SK-N-SH treated with all-trans-retinoic acid at 6 μM for 48 hours (cell line): ENCODE measurements around the gene HIVEP2.

ENCODE experiments used
- ARNTL ChIP-seq: fragments of 450-650 bp; formaldehyde crosslinking; IDR thresholded peaks from 2 replicates; pipeline ENCODE4 v1.5.0; 2020; ENCODE audit warnings: low read depth, mild to moderate bottlenecking, moderate library complexity, borderline replicate concordance
- BACH2 ChIP-seq: fragments of 250-450 bp; sonication (Bioruptor Pico); IDR thresholded peaks from 2 replicates; pipeline ENCODE4 v1.9.0; 2021; ENCODE audit warnings: mild to moderate bottlenecking, borderline replicate concordance
- CREB5 ChIP-seq: fragments of 250-450 bp; sonication (Bioruptor Pico); IDR thresholded peaks from 2 replicates; pipeline ENCODE4 v1.5.1; 2020; ENCODE audit warnings: low read depth, mild to moderate bottlenecking, moderate library complexity
- ESRRG ChIP-seq: fragments of 250-450 bp; sonication (Bioruptor Pico); IDR thresholded peaks from 2 replicates; pipeline ENCODE4 v1.6.1; 2021; ENCODE audit warnings: mild to moderate bottlenecking
- PPARA ChIP-seq: fragments of 250-450 bp; sonication (Bioruptor Pico); IDR thresholded peaks from 2 replicates; pipeline ENCODE4 v1.5.0; 2020; ENCODE audit warnings: mild to moderate bottlenecking, borderline replicate concordance
- ZFP3 ChIP-seq: fragments of 250-450 bp; sonication (Bioruptor Pico); IDR thresholded peaks from 2 replicates; pipeline ENCODE4 v1.5.0; 2020; ENCODE audit warnings: mild to moderate bottlenecking, moderate library complexity
- ZNF70 ChIP-seq: fragments of 450-650 bp; formaldehyde crosslinking; IDR thresholded peaks from 2 replicates; pipeline ENCODE4 v1.5.0; 2020; ENCODE audit warnings: mild to moderate bottlenecking, moderate library complexity

GRCh38 chr6:142758629-142759025 lies 186.3 kb downstream of the HIVEP2 start:
- no peak for TF ChIP-seq ESRRG (CRISPR knock-in tag)
- TF ChIP-seq ZFP3 (CRISPR knock-in tag): no peak
- TF ChIP-seq ARNTL: no peak
- TF ChIP-seq PPARA (CRISPR knock-in tag): no peak
- no peak for TF ChIP-seq CREB5
- no peak for TF ChIP-seq BACH2 (CRISPR knock-in tag)
- no peak for TF ChIP-seq ZNF70 (CRISPR knock-in tag)
